Measurements from ENCODE around the gene SLITRK6. TPM values are rescaled to one million over a fixed set of nuclear protein-coding genes. Genes with fewer than 3 reads are reported as not detected.

The SLITRK6 gene
- total RNA-seq, 1 experiment from 2014 or later: 3.4 TPM

GRCh38 chr13:85806553-85807175 lies 7.4 kb upstream of the SLITRK6 start:
- H3K4me1 ChIP-seq (replicated peaks; ENCODE audit: insufficient read depth): no peaks in the 10 kb centered on the region
- no peaks in the 10 kb centered on the region for H3K9me2 ChIP-seq (ENCODE audit: insufficient read depth)
- H3K27ac ChIP-seq: no peak overlapping the region
- TF ChIP-seq CTCF (conservative IDR thresholded peaks at IDR 0.05) (peak; percentile 86), EZH2 (IDR thresholded peaks at IDR 0.05; ENCODE audit: low read depth) (no peak)
- no TSS peak for BruUV-seq (replicated peaks)
- H3K9me3 ChIP-seq (ENCODE audit: insufficient read depth, low read depth): no peaks in the 10 kb centered on the region
- CTCF ChIA-PET: no interaction called here
- H3K4me3 ChIP-seq: no peak overlapping the region
- DNase-seq: peak in 1 of 2 experiments; percentile 37
- no peaks in the 10 kb centered on the region for H4K20me1 ChIP-seq (ENCODE audit: insufficient read depth)
- no peaks in the 10 kb centered on the region for H3K79me2 ChIP-seq (ENCODE audit: low read depth)
- no peak overlapping the region for H2AFZ ChIP-seq
- H3K4me2 ChIP-seq: no peak overlapping the region
- POLR2A ChIA-PET (ENCODE audit: unreplicated experiment): no interaction called here
- H3F3A ChIP-seq (ENCODE audit: insufficient read depth, low read depth): no peaks in the 10 kb centered on the region
- no peaks in the 10 kb centered on the region for H3K27me3 ChIP-seq (ENCODE audit: insufficient read depth, low read depth)
- intact Hi-C loops (cut with micrococcal nuclease; ENCODE audit: unreplicated experiment): loop anchor here (1.0 to 5.0 kb wide), 3 partner anchors 889 to 964 kb away; no protein-coding TSS in a partner anchor
- H3K36me3 ChIP-seq (ENCODE audit: low read depth): no peaks in the 10 kb centered on the region

GRCh38 chr13:85798556-85798955 lies 663 bp downstream of the SLITRK6 start:
- CTCF ChIA-PET: interaction anchor here (0.7 kb wide), 1 partner anchor 537 kb away, joined by 3 read pairs; no protein-coding TSS in a partner anchor
- Histone ChIP-seq H3K4me2 (peak overlapping the region; percentile 1; the same call in 1 of the 2 replicates), H3F3A (ENCODE audit: insufficient read depth, low read depth) (no peaks in the 10 kb centered on the region), H3K9me3 (ENCODE audit: insufficient read depth, low read depth) (no peaks in the 10 kb centered on the region), H3K9me2 (ENCODE audit: insufficient read depth) (no peaks in the 10 kb centered on the region), H3K36me3 (ENCODE audit: low read depth) (no peaks in the 10 kb centered on the region), H3K27me3 (ENCODE audit: insufficient read depth, low read depth) (no peaks in the 10 kb centered on the region), H3K79me2 (ENCODE audit: low read depth) (no peaks in the 10 kb centered on the region), H3K4me3 (no peak overlapping the region), H4K20me1 (ENCODE audit: insufficient read depth) (no peaks in the 10 kb centered on the region), H3K4me1 (replicated peaks; ENCODE audit: insufficient read depth) (peaks cover 8% of the 10 kb centered on the region; the same call in 1 of the 2 replicates), H3K27ac (no peak overlapping the region), H2AFZ (no peak overlapping the region)
- no TSS peak for BruUV-seq (replicated peaks)
- DNase-seq: no peak
- POLR2A ChIA-PET (ENCODE audit: unreplicated experiment): interaction anchor here (0.7 kb wide), 1 partner anchor 883 kb away, joined by 3 read pairs; no protein-coding TSS in a partner anchor
- intact Hi-C loops (cut with micrococcal nuclease; ENCODE audit: unreplicated experiment): loop anchor here (2.0 kb wide), 1 partner anchor 212 kb away; no protein-coding TSS in a partner anchor
- no peak for TF ChIP-seq EZH2 (IDR thresholded peaks at IDR 0.05; ENCODE audit: low read depth)
- no peak for TF ChIP-seq CTCF (conservative IDR thresholded peaks at IDR 0.05)

GRCh38 chr13:85797311-85797710 lies 1.9 kb downstream of the SLITRK6 start:
- H4K20me1 ChIP-seq (ENCODE audit: insufficient read depth): no peaks in the 10 kb centered on the region
- H3K9me3 ChIP-seq (ENCODE audit: insufficient read depth, low read depth): no peaks in the 10 kb centered on the region
- no peaks in the 10 kb centered on the region for H3K79me2 ChIP-seq (ENCODE audit: low read depth)
- no TSS peak for BruUV-seq (replicated peaks)
- TF ChIP-seq CTCF (conservative IDR thresholded peaks at IDR 0.05): no peak
- TF ChIP-seq EZH2 (IDR thresholded peaks at IDR 0.05; ENCODE audit: low read depth): no peak
- no peaks in the 10 kb centered on the region for H3K27me3 ChIP-seq (ENCODE audit: insufficient read depth, low read depth)
- H3F3A ChIP-seq (ENCODE audit: insufficient read depth, low read depth): no peaks in the 10 kb centered on the region
- POLR2A ChIA-PET (ENCODE audit: unreplicated experiment): no interaction called here
- no peak overlapping the region for H2AFZ ChIP-seq
- no peak for DNase-seq
- no peak overlapping the region for H3K4me2 ChIP-seq
- H3K9me2 ChIP-seq (ENCODE audit: insufficient read depth): no peaks in the 10 kb centered on the region
- H3K4me3 ChIP-seq: no peak overlapping the region
- no peaks in the 10 kb centered on the region for H3K36me3 ChIP-seq (ENCODE audit: low read depth)
- H3K27ac ChIP-seq: no peak overlapping the region
- CTCF ChIA-PET: no interaction called here
- H3K4me1 ChIP-seq (replicated peaks; ENCODE audit: insufficient read depth): peaks cover 8% of the 10 kb centered on the region; the same call in 1 of the 2 replicates
- intact Hi-C loops (cut with micrococcal nuclease; ENCODE audit: unreplicated experiment): no loop called here
